ENCODE measurements around the gene SLC9A9.

Gene SLC9A9

DNA sequence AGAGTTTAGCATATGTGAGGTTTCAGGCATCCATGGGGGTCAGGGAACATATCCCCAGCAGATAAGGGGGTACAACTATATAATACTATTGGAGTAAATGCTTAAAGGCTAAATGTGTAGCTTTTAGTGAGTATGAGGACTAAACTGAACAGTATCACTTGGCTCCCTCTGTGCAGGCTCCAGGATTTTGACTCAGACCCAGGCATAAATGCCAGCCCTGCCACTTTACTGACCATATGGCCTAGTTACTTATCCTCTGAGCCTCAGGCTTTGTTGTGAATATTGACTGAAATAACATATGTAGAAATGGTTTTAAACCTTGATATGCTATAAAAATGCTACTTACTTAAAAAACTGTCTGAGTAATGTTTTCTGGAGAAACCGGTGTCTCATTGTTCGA is 577.1 kb downstream of the SLC9A9 start:
- DNase-seq = no peak

DNA sequence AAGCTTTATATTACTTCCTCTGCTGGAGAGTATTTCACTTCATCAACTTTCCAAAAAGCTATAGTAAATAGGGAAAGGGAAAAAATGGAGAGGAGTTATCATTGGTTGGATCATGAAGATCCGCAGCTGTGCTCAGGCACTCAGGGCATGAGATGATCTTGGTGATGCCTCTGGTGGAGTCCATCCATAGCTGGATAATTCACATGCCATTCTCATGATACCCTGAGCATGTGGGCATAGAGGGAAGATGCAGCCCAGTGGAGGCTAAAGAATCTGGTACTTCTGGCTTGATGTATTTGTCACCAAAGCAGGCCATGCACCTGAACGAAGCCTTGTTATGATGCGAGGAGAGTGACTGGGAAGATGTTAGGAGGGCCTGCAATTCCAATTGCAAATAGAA is 578.5 kb downstream of the SLC9A9 start:
- DNase-seq = no peak

DNA sequence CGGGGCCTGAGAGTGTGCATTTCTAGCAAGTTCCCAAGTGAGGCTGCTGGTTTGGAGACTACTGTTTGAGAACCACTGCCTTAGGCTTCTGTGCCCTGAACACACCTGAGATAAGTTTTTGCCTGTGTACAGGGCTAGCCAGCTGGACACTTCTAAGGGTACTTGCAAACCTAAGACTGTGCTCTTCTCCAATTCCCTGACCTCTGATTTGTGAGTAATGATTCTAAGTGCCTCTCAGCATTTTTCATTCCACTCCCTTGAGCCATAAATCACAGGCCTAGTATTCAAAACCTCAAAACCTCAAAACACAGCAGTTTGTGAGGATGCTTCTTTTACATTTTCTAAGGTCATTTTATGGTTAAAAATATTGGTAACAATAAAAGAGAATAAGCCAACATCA is 580.3 kb downstream of the SLC9A9 start:
- DNase-seq = no peak

DNA sequence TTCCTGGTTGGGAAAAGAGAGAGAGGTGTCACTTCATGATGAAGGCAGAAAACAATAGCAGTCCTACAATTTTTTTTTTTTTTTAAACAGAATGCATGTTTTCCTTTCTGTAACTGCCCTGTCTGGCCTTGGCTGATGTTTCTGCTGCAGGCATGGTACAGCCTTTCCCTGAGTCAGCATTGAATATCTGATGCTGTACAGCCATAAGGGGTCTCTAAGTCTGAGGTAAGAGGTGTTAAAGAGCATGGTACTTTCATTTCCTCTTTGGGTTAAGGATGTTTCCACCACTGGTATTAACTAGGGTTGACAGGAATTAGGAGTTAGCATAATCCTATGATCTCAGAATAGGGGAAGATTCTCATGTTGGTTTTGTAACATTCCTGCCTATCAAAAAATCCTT is 581.3 kb downstream of the SLC9A9 start:
- no peak for DNase-seq

DNA sequence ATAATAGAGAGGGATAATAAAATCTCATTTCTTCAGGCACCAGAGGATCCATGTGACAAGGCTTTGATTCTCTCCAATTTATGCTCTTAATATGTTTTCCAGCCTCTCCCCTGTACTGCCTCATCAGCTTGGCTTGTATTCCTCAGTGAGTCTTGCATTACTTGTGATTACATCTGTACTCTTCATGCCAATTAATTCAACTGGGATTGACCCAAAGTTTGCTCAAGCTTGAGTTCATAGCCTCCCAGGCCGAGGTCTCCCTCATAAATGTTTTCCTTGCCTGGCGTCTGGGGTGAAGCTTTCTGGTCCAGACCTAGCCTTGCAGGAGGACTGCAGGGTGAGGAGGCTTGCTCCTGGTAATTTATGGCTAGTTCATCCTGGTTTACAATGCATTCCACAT is 581.8 kb downstream of the SLC9A9 start:
- no peak for DNase-seq

DNA sequence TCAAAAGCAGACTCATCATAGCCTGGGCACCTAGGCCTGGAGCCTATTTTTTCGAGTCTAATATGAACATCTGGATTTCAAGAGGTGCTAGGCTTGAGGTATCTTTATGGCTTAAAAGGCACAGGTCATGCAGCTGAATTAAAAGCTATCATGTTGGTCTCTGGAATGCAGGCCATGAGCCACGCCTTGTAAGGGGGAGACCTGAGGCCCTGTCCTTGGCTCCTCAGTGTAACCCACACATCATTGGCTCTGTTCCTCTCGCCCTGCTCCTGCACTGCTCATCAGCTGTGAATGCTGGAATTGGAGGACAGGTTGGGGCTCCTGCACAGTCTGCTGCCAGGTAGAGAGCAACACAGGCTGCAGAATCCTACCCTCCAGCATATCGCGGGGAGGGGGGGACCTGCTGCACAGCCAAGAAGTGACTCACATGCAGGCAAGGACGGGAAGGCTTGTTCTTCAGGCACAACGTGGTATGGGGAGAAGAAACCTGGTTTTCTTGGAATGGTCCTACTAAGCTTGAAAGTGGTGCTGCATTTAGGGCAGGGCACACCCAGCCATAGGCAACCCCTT is 582.7 kb downstream of the SLC9A9 start:
- no peak for DNase-seq

DNA sequence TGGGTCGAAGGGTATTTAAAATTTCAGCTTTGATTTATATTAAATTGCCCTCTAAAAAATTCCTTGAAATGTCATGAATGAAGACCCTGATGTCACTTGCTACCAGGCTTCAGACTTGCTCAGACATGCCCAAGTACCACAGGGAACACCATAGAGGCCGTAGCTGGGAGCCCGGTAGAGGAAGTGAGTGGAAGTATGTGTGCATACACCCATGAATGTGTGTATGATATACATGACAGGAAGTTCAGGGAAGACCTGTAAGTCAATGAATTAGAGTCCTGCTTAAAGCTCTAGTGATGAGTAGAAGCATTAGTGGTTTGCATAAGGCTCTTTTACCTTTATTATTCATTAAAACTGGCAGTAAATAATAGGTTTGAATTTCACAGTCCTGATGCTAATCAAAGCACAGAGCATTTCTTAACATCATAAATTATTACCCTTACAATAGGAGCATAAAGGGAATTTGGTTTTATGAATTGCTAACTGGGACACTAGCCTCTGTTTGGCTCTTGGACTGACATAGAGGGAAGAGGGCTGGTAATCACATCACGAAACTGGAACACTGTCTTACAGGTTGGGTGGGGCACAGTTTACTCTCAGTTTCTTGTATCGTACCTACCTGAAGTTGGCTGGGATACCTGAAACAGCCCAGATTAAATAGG is 584.3 kb downstream of the SLC9A9 start:
- no peak for DNase-seq

DNA sequence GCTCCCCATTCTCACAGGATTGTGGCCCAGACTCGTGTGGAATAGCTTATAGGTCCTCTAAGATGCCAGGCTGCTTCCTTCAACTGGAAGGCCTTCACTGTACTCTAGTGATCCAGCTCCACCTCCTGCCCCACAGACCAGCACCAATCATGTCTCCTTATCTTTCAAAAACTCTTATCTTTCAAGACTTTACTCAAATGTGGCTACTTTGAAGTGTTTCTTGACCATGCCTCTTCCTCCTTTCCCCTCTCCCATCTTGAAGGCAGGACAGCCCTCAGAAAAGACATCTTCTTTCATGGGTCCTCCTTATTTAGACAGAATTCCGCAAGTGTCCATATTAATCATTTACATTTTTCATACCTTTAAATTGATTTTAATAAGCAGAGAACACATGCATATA is 586.4 kb downstream of the SLC9A9 start:
- DNase-seq = no peak

DNA sequence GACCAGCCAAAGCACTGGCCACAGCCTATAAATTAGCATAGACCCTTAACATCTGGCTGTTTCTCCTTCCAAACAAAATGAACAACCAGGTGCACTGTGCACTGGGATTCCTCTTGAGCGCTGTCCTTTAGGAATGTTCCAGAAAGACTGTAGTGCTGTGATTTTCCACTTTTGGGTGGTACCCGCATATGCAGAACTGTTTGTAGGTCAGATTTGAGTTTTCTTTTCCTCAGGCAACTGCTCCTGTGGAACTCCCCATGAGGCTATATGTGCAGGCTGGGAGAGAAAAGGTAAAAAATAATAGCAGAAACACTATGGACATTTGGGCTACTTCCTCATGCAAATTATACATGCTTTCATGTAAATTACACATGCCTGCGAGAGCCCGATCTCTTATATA is 589.6 kb downstream of the SLC9A9 start:
- no peak for DNase-seq

DNA sequence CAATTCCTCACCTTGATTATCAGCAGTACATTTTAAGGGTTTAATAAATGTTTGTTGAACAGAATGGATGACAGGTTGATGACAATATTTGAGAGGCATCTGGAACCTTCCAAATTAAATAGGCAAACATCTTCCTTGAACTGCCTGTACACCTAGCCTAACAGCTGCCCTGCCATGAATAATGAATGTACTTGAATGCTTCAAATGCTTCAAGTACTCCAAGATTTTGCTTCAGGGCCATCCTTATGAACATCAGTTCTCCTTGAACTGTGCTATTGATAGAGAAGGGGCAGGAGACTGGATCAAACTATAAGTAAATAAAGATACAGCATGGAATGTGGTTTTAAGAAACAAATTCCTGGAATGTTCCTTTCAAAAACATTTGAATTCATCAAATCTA is 591.9 kb downstream of the SLC9A9 start:
- no peak for DNase-seq

DNA sequence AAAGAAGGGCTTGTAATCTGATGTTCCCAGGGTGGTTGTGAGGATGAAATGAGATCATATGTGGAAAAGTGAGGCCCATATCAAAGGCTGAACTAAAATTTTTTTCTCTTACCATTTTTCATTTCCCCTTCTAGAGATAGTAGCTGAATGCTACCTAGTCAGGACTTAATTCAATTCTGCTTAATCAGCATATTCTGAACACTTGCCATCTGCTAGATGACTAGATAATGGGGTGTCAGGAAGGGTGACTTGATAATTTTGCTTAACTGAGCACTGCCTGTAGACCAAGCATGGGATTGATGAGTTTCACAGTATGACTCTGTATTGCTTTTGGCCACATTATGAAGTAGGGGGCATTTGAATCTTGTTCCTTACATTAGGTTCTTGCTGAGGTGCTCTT is 592.5 kb downstream of the SLC9A9 start:
- no peak for DNase-seq

DNA sequence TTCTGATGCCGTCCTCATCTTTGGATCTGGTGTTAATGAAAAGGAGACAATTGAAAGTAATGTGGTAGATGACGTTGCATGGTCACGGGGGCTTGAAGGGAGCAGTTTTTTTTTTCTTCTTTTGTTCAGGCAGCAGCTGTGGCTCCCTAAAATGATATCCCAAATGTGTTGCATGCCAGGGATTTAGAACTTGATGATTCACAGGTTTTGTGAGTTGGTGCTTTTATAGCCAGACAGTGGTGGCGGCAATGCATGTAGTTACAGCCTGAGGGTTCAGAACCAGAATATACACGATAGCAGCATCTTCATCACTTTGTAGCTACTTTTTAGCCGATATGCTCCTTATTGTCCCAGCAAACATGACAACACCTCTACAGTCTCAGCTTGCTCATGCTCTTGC is 595.3 kb downstream of the SLC9A9 start:
- no peak for DNase-seq

DNA sequence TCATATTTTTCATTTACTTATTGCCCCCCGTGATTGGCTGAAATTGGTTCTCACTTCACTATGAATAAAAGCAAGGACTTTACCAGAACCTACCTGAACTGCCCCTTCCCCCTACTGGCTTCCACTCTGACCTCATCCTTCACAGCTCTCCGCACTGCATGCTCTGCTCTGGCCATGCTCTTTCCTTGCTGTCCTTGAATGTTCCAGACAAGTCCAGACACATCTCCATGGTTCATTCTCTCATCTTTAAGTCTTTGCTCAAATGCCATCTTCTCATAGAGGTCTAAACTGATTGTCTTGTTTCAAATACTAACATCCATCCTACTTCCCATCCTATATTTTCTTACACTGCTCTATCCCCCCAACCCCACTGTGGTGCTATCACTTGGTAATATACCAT is 599.3 kb downstream of the SLC9A9 start:
- DNase-seq = no peak

DNA sequence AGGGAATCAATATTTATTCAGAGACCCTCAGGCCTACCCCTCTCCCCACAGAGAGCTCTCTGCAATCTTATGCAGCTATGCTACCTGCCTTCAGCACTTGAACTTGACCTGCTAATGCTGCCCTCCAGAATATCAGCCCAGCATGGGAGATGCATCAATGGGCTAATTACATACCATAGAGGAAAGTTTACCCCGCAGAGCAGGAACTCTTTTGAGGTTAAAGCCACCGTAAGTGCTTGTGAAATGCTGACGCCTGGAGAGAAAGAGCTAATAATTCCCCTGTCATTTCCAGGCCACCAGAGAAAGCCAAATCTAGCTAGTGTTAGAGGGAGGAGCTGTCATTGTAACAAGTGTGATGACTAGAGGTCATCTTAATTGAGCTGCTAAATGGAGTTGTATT is 601.2 kb downstream of the SLC9A9 start:
- peak; percentile 31 for DNase-seq

DNA sequence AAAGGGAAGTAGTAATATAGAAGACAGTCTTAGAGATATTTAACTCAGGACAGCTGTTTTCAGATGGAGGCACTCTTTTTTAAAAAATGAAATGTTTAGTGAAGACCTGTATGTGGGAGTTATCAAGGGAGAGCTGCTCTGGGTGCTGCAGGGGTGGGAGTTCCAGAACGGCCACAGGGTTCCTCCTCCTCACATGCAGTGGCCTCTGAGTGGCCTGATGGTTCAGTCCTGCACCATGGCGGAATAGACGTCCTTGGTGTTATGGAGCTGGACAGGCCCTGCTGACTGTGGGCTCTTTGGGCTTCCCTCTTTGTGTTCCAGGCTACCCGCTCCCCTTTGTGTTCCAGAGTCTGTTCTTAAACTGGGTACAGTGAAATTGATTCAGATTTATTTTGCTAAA is 602.6 kb downstream of the SLC9A9 start:
- no peak for DNase-seq

DNA sequence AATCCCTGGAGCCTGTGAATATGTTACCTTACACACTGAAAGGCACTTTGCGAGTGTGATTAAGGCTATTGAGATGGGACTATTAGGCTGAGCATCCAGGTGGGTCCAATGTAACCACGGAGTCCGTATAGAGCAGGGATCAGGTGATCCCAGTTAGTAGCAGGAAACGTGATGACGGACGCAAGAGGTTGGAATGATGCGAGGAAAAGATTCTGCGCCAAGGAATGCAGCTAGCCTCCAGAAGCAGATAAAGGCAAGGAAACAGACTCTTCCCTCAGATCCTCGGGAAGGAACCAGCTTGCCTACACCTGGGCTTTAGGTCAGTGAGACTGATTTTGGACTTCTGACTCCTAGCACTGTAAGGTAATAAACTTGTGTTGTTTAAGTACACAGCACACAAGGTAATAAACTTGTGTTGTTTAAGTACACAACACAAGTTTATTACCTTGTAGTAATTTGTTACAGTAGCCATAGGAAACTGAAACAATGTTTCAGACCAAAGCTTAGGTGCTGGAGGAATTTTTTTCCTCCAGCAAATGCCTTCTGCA is 603.7 kb downstream of the SLC9A9 start:
- DNase-seq = no peak

DNA sequence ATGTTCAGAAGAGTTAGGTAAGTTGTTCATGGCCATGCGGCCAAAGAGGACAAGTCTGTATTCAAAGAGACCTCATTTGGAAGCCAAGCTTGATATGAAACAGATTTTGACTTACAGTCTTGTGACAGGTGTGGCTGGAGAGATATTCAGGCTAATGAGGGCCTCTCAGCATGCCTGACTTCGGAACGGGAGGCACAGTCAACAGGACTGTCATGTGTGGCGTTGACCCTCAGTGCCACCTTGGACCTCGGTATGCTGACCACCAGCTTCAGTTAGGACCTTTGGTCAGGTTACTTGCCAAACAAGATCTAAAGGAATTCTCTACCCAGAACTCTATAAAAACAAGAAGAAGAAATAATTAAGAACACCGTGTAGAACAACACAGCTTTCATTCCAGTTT is 604.6 kb downstream of the SLC9A9 start:
- DNase-seq = no peak

DNA sequence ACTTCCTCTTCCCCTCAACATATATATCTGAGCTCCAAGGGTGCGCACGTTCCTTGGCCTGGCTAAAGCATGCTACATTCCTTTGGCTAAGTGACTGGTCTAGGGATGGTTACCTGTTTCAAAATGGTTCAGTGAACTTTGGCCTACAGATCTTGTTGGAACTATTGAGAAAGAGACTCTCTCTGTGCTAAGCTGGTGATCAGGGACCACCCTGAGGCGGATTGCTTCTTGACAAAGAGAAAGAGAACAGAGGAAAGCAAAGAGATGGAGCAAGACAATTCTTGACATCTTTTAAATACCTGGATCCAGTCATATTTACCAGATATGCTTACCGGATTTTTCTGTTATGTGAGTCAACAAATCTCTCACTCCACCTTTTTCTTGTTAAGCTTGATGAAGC is 605.6 kb downstream of the SLC9A9 start:
- DNase-seq = no peak

DNA sequence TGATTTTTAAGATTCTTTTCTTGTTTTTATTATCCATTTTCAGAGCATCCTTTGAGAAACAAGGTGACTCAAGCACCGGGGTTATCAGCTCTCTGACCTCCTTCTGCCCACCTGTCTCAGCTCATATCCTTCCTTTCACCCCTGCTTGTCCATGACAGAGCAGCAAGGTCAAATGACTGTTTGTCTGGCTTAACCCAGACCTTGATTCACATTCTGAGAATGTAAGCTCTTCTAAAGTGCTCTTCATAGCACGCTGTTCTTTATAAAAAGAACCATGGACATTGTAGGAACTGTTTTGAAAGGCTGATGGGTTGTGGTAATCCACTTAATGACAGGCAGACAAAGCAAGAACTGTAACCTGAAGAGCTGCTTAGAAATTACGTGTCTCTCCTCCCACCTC is 606.2 kb downstream of the SLC9A9 start:
- no peak for DNase-seq

DNA sequence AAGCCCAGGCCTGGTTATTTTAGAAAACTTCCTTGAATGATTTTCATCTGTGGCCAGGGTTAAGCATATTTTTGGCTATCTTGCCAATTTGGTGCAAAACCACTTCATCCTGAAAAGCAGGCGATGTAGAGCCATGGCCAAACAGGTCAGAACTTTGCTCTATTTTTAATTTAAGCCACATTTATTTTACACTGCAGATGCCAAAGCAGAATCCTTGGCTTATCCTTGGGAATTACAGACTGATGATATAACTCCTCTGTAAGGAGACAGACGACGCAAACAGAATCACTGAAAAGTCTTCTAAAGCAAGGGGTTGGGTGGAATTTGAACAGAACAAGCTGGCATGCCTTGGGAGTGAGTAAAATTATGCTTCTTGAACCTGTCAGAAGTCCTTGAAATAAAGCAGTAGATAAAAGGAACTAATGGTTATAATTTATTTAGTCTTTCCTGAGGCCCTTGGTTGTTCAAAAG is 606.8 kb downstream of the SLC9A9 start:
- no peak for DNase-seq

DNA sequence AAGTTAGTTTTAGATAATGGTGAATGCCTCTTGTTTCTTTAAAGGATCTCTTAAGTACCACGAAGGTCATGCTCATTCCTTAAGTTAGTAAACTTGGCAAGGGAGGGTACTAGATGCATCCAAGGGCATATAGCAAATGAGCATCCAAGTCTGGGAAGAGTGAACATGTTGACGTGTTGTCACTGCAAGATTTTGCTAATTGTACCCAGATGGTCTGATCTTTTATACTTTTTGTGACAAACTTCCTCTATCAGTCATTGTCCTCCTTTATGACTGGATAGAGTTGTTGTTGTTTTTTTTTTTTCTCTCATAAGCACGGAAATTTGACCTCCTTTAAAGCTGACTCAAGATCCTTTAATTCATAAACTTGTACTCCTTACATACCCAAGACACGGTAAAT is 607.4 kb downstream of the SLC9A9 start:
- DNase-seq = no peak

DNA sequence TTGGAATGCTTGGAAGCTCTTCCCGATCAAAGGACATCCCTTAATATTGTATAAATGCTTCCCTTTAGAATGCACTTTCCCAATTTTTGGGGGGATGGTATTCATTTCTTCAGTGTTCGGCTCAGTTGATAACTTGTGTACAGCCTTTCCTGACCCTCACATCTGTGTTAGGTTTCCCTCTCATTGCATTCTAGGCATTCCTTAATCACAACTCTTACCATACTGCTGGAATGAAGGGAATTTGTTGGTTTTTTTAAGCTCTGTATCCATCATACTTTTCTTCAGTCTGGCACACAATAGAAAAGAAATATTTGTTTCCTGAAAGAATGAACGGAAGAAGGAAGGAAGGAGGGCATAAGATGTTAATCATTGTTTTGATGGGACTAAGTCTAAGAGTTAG is 609.2 kb downstream of the SLC9A9 start:
- no peak for DNase-seq

DNA sequence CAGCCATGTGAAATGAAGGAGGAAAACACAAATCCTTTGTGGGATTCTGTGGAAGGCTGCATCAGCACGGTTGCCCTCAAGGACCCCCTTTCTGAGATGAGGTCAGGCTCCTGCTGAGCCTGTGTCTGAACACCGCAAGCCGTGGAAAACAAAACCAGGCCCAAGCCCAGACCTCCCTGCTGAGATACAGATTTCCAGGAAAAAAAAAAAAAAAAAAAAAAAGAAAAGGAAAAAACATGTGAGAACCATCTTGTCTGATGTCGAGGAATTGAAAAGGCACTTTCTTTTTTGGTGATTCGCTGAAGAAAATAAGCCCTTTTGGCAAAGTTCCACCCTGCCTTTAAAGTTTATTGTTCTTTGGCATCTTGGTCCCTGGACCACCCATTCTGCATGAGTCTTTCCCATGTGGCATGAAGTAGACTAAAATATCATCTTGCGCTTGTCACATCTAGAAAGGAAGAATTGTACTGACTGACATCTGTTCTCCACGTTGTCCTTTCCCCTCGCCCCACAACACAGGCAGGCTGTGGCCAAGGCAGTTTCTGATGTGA is 611.1 kb downstream of the SLC9A9 start:
- peak; percentile 92 for DNase-seq

DNA sequence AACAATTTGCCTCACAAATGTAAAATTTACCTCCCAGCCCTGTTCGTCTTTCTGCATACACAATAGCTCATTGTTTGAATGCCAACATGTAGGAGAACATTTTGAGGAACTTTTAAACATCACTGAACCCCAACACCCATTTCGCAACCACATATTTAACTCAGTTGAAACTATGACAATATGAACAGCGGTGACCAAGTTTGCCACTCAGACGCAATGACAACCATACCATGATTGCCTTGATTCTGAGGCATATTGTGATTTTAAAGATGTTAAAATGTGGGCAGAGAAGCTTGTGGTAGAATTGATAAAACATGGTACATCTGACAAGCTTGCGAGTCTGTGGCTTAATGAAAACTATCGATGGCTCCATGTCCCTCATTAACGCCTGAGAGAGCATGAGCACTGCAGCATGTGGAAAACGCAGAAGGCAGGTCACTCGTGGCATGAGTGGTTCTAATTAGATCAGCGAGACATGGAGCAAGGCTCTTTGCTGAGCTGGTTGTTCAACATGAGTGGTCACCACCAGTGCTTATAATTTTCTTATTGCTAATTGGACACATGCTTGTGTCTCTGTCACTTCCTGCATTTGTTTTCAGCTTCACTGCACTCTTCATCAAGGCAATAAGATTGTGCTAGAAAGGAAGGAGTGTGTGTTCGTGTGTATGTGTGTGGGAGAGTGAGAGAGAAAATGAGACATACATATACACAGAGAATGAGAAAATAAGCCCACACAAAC is 611.9 kb downstream of the SLC9A9 start:
- no peak for DNase-seq
